IPS DF 19.7 (cell line): Measurements from ENCODE around the gene PTPRD.

Experiments used
- DNase-seq: peaks from one replicate; pipeline ENCODE4 v3.0.0-alpha.2; 2013; ENCODE audit warnings: low read depth, low spot score

Gene PTPRD

GRCh38 chr9:8832386-8832785, 1780.4 kb downstream of the PTPRD start:
- DNase-seq, result no peak

DNA sequence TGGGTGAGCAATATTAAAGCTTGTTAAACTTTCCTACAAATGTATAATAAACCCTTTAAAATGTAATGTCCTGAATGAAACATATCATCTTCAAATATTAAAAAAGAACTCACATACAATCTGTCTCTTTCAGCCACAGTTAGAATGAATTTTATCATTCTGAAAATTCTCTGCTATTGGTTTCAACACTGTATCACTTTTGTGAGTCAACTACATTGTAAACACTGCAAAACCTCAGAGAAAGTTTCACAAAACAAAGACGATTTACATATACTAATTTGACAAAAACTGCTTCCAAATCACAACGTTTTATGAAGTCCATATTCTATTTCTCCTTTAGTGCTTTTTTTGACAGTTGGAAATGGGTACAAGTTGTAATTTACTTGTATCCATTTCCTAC, 1781.2 kb downstream of the PTPRD start:
- no peak for DNase-seq

- no peak for DNase-seq
Measured at GRCh38 chr9:8826281-8826680, 1786.5 kb downstream of the PTPRD start.

DNA sequence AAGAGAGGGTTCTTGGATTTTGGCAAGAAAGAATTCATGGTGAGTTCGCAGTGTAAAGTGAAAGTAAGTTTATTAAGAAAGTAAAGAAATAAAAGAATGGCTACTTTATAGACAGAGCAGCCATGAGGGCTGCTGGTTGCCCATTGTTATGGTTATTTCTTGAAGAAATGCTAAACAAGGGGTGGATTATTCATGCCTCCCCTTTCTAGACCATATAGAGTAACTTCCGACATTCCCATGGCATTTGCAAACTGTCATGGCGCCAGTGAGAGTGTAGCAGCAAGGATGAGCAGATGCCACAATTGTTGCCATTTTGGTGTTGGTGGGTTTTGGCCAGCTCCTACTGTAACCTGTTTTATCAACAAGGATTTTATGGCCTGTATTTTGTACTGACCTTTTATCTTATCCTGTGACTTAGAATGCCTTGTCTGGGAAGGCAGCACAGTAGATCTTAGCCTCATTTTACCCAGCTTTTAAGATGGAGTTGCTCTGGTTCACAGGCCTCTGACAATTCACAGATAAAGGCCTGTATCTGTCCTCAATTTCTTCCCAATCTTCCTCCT, 1787.1 kb downstream of the PTPRD start:
- DNase-seq, result peak; percentile 17

GRCh38 chr9:8823131-8823895, 1789.5 kb downstream of the PTPRD start:
- DNase-seq, result no peak

DNA sequence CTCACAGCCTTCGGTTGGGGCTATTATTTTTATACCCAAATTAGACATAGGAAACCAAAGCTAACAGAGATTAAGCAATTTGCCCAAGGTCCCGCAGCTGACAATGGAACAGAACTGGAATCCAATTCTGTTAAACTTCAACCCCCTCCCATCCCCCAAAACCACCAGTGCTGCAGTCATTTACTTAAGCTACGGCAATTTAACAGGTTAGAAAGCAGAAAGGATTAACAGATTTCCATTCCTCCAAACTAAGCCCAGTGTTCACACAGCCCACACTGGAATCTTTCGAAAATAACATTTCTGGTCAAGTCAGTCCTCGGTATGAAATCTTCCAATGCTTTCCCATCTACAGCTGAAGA, 1790.2 kb downstream of the PTPRD start:
- no peak for DNase-seq

DNA sequence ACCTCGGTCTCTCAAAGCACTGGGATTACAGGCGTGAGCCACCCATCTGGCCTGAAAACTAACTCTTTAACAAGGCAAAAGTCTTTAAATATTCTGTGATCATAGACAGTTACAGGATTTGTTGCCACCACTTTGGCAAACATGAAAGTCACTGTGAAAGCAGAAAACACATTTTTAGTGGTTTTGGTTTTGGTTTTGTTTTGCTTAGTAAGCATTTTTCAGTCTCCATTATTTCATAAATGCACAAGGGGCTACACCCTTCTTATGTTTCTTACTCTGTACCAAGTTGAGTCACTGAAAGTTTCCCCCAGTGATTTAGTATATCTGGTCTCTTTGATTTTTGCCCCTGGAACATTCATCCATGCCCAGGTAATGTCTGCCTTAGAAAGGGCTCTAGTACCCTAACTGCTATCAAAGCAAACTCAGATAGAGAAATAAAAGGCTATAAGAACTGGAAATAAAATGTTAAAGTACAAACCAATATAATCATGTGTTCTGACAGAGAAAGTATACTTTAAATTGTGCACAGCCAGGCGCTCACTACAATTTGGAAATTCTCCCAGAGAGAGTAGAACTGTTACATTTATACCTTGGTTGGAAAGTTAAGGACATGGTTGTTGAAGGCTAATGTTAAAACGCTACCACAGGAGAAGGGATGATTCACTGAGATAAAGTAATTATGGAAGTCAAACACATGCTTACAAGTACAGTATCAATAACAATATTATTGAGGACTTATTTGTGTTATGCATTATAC, 1790.7 kb downstream of the PTPRD start:
- DNase-seq, result no peak

DNA sequence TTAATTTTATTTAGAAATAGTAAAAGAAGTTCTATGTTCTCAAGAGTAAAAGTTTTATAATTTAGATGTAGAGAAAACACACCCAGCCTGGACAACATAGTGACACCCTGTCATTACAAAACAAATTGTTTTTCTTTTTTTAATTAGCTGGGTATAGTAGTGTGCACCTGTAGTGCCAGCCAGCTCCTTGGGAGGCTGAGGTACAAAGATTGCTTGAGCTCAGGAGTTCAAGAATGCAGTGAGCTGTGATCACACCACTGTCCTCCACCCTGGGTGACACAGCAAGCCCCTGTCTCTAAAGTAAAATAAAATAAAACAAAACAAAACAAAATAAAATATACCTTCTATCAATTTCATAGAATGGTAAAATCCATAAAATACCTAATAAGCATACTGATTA, 1795.5 kb downstream of the PTPRD start:
- no peak for DNase-seq

DNA sequence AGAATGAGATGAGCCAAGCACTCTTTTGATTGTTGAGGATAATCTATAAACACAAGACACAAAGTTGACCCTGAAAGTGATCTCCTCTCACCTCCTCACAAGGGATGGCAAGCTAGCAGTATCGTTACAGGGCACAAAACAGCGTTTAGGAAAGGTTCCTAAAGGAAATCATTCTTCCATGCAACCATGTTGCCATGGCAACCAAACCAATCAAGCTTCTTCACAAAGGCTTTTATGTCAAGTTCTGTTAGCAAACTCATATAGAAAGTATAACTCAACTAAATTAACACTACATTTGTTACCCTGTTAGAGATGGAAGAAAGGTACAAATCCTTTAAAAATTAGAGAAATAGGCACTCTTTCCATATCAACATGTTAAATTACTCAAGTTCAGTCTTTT, 1796.4 kb downstream of the PTPRD start:
- peak; percentile 35 for DNase-seq

GRCh38 chr9:8815931-8816330, 1796.9 kb downstream of the PTPRD start:
- no peak for DNase-seq

DNA sequence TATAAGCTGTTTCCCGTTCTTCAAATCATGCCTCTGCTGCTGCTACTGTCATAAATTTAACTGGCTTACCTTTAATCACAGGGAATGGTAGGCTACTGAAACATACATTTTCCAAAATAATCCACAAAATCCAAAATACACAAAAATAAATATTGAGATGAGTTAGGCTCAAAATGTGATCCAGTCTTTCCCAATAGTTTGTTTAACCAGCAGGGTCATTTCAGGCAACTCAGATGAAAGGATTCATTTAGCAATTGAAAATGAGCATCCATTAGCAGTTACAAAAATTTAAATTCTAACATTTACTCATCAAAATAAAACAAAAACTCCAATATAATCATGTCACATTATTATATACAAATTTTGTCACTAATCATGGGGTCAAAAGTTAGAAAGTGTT, 1797.6 kb downstream of the PTPRD start:
- DNase-seq, result no peak

DNA sequence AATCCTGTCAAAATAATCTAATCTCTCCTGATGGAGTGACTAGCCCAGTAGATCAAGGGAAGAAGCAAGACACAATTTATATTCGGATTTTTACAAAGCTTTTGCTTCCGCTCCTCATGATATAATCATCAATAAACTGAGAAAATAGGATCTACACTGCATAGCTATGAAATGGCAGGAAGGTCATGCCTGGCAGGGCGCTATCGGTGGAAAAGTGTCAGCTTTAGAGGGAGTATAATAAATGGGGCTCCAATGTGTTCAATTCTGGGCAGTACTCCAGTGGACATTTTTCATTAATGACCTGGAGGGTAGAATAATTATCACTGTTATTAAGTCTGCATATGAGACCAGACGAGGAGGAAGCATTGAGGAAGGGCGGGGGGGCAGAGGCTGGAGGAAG, 1799.9 kb downstream of the PTPRD start:
- DNase-seq, result no peak

DNA sequence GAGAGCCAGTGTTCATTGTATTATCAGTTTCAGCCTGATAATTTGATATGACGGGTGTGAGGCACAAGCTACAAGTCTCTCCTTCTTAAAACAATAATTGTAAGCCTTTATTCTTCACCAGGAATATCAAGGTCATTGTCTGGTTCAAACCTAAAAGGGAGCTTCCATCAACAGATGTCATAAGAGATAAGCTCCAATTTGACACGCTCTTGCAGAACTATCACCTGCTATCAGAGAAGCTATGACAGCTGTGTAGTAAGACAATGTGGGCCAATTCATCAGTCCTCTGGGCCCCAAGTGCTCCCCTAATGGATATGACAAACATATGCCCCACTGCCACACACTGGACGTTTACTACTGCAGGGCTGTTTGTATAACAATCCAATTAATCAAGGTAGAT, 1803.1 kb downstream of the PTPRD start:
- DNase-seq, result no peak

GRCh38 chr9:8806150-8806549, 1806.7 kb downstream of the PTPRD start:
- DNase-seq, result no peak

GRCh38 chr9:8804613-8805012, 1808.2 kb downstream of the PTPRD start:
- no peak for DNase-seq

DNA sequence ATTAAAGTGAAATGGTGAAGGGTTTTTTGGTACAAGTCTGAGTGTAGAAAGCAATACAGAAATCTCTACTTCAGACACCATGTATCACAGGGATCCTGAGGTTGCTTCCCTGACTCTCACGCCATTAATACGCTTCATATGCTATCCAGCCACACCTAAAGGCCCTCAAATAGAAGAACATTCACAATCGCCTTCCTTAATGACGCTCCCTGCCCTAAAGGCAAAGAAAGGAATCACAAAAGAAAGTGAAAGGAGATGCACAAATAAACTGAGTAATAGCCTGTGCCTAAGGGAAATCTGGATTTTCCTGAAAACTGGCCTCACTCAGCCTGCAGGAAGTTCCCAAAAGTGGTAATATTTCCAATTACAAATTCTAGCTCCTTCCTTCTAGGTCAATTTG, 1810.6 kb downstream of the PTPRD start:
- DNase-seq, result no peak

- no peak for DNase-seq
Measured at GRCh38 chr9:8800196-8800595, 1812.6 kb downstream of the PTPRD start.

DNA sequence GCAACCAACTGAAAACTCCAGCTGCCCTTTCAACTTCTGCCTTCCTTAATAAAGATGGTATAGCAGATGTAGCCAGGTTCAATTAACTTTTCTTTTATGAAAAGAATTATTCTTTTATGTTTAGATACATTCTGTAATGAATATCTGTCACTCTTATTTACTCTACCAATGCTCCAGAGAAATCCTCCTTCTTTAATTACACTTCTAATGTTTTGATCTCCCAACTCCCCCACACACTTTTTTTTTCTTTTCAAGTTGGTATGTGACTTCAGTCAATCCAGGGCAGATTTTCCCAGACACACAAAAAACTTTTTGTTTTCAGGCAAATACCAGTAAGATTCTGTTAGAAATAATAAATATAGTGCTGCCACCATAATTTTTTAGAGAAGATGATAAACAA, 1813.2 kb downstream of the PTPRD start:
- DNase-seq, result no peak

GRCh38 chr9:8799206-8799605, 1813.6 kb downstream of the PTPRD start:
- no peak for DNase-seq

DNA sequence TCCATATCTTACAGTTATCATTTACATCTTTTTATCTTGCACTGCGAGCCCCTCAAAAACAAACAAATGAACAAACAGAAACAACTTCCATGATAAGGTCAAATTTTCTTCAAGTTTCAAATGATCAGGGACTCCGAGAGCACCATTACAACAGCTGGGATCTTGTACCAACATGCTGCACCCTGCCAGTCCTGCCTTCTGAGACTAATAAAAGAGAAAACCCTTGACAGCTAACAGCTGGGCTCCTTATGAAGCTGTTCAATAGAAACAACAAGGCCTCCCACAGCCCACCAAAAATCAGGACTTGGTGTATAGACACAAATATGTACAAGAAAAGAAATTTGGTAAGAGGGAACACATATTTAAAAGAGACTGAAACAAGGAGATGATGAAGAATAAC, 1828.0 kb downstream of the PTPRD start:
- DNase-seq, result no peak

GRCh38 chr9:8783941-8784340, 1828.9 kb downstream of the PTPRD start:
- DNase-seq, result no peak

GRCh38 chr9:8782237-8782636, 1830.6 kb downstream of the PTPRD start:
- DNase-seq, result no peak

DNA sequence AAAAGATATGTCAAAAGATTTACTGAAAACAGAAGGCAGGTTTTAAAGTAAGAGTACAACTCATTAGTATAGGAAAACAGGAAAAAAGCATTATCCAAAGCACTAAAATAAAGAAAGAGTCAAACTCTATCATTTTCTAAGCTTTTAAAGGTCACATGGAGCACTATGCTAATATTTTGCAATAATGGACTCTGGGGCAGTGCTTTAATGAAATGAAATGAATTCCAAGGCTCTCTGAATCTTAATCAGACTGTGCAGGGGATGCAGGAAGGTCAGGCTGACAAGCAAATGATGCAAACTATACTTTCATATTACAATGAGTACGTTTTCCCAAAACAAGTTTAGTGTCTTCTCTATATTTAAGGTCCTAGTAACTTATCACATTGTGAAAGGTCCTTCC, 1831.3 kb downstream of the PTPRD start:
- no peak for DNase-seq
